Effector CD8-positive, alpha-beta T cell (primary cell): ENCODE data around the gene DPP3.

Source experiments
- DNase-seq: peaks from one replicate; lab custom pipeline; 2025; lab: John Stamatoyannopoulos, UW

The DPP3 gene

DNA sequence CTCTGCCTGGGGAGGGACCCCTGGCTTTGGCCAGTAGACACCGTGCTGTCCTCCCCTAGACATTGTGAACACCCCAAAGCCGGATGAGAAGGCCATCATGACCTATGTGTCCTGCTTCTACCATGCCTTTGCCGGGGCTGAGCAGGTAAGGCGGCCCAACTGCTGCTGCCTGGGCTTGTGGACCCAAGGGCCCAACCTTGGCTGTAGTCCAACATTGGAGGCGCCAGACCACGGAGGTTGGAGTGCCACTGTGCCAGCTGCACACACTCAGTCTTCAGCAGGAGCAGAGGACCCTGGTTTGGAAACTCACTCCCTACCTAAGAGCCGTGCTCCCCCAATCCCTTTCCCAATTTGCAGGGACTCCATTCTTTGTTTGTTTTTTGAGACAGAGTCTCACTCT is 75.9 kb downstream of the DPP3 start:
- DNase-seq, result no peak

- DNase-seq, result no peak
Measured at GRCh38 chr11:66557733-66558326, 77.6 kb downstream of the DPP3 start.
